ENCODE results near the gene ASCL4.

DNA sequence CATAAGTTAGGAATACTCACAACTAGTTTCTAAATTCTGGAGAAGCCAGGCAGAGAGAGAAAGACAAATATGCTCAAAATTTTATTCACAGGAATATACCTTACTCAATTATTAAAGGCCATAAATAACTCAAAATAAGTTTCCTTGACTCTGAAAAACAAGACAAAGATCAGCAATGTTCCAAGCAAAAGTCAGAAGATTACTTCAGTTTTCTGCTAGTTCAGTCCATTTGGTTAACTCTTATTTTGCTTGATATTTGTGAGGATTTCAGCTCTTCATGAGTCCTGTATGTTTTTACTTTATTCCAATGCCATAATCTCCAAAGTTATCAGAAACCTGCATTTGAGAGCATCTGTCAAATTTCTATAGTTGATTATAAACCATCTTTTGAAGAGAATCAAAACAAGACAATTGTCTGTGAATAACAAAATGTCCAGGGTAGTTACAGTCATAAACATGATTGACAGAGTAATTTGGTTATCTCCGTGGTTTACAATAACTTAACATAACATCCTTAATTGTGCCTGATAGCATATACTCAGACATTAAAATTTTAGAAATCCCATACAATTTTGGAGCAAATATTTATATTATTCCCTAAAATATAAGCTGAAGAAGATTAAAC is 17.1 kb downstream of the ASCL4 start:
- TF ChIP-seq, protein P1, sequence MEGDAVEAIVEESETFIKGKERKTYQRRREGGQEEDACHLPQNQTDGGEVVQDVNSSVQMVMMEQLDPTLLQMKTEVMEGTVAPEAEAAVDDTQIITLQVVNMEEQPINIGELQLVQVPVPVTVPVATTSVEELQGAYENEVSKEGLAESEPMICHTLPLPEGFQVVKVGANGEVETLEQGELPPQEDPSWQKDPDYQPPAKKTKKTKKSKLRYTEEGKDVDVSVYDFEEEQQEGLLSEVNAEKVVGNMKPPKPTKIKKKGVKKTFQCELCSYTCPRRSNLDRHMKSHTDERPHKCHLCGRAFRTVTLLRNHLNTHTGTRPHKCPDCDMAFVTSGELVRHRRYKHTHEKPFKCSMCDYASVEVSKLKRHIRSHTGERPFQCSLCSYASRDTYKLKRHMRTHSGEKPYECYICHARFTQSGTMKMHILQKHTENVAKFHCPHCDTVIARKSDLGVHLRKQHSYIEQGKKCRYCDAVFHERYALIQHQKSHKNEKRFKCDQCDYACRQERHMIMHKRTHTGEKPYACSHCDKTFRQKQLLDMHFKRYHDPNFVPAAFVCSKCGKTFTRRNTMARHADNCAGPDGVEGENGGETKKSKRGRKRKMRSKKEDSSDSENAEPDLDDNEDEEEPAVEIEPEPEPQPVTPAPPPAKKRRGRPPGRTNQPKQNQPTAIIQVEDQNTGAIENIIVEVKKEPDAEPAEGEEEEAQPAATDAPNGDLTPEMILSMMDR (conservative IDR thresholded peaks at IDR 0.05) = no peak
- no peak for TF ChIP-seq ZFX (IDR thresholded peaks at IDR 0.05)

Measured in C4-2B (cell line).